Body of pancreas (tissue), 4 donors: Measurements from ENCODE around the gene TRIM3. TPM values are rescaled to one million over a fixed set of nuclear protein-coding genes. Genes with fewer than 3 reads are reported as not detected.

Source experiments
- ATAC-seq: fragments of 150-250 bp; one replicate; pipeline ENCODE4 v1.9.1; 2016
- DNase-seq, 4 donors: peaks; one replicate each; pipeline ENCODE4 v3.0.0-alpha.2; 2019
- H3K27ac ChIP-seq, 4 donors: fragments of 200-600 bp; sonication (generic); 1 replicate in 3 of 4; 2 replicates in 1 of 4; pipeline versions ENCODE4 v1.5.1 to v1.6.1; 2016 to 2019; ENCODE audit warnings: mild to moderate bottlenecking in 1 of 4, mixed read lengths in 1 of 4, moderate library complexity in 1 of 4
- H3K27me3 ChIP-seq, 2 donors: fragments of 200-600 bp; sonication (generic); one replicate each; pipeline ENCODE4 v1.6.0; 2016; ENCODE audit warnings: mild to moderate bottlenecking in 1 of 2
- H3K36me3 ChIP-seq, 2 donors: fragments of 200-600 bp; sonication (generic); replicated peaks in 1 of 2; 2 replicates each; pipeline ENCODE4 v1.5.1; 2016; ENCODE audit warnings: low read depth in 2 of 2; ENCODE audit not compliant: insufficient read depth in 1 of 2
- H3K4me1 ChIP-seq: fragments of 200-600 bp; sonication (generic); one replicate; pipeline ENCODE4 v1.6.0; 2016
- H3K4me3 ChIP-seq, 2 donors: fragments of 200-600 bp; sonication (generic); 1 replicate in 1 of 2; 2 replicates in 1 of 2; pipeline ENCODE4 v1.5.1; 2016 to 2019
- H3K9me3 ChIP-seq, 3 donors: fragments of 200-600 bp; sonication (generic); 1 replicate in 2 of 3; 2 replicates in 1 of 3; pipeline ENCODE4 v1.5.1; 2016
- POLR2A ChIP-seq, 3 donors: fragments of 450-650 bp; IDR thresholded peaks; one replicate each; pipeline ENCODE4 v1.6.1; 2016; ENCODE audit warnings: antibody characterized with exemption in 3 of 3, mild to moderate bottlenecking in 2 of 3
- WGBS, 2 donors: methylation state at CpG; one replicate each; pipeline ENCODE4 v1.1.5; 2017; 5-methylcytosine and 5-hydroxymethylcytosine counted together
- intact Hi-C: fragments of 100-400 bp; cut with DNase I; formaldehyde crosslinking; loops from one replicate; pipeline ENCODE4 v1.15.1; 2023
- total RNA-seq, 2 donors: library from RNA; depleted of rRNA; stranded (reverse); fragments of >200 nt; gene quantifications; one replicate each; pipeline ENCODE4 v1.1.0, GENCODE V29; 2016
- TF ChIP-seq, protein P1 (sequence below), 7 experiments: fragments of 450-650 bp in 4 of 7; fragments of 200-600 bp in 3 of 7; sonication (generic) in 3 of 7; IDR thresholded peaks; one replicate each; pipeline ENCODE4 v1.5.1; 2016 to 2019; ENCODE audit warnings: antibody characterized with exemption in 7 of 7

The TRIM3 gene
- total RNA-seq, 2 donors from 2014 or later = 22.1 to 24.9 TPM

GRCh38 chr11:6469599-6469998 is 4.1 kb downstream of the TRIM3 start:
- intact Hi-C loops = no loop called here
- ATAC-seq = no peak
- H3K4me3 ChIP-seq = no peak overlapping the region
- H3K9me3 ChIP-seq = no peaks in the 10 kb centered on the region
- no peak overlapping the region for H3K27ac ChIP-seq
- 83 to 91% methylated on average over 1 of the region's 1 CpG for WGBS, 2 donors
- H3K27me3 ChIP-seq = no peaks in the 10 kb centered on the region
- no peaks in the 10 kb centered on the region for H3K36me3 ChIP-seq
- TF ChIP-seq POLR2A (IDR thresholded peaks at IDR 0.05) = no peak
- TF ChIP-seq, protein P1, sequence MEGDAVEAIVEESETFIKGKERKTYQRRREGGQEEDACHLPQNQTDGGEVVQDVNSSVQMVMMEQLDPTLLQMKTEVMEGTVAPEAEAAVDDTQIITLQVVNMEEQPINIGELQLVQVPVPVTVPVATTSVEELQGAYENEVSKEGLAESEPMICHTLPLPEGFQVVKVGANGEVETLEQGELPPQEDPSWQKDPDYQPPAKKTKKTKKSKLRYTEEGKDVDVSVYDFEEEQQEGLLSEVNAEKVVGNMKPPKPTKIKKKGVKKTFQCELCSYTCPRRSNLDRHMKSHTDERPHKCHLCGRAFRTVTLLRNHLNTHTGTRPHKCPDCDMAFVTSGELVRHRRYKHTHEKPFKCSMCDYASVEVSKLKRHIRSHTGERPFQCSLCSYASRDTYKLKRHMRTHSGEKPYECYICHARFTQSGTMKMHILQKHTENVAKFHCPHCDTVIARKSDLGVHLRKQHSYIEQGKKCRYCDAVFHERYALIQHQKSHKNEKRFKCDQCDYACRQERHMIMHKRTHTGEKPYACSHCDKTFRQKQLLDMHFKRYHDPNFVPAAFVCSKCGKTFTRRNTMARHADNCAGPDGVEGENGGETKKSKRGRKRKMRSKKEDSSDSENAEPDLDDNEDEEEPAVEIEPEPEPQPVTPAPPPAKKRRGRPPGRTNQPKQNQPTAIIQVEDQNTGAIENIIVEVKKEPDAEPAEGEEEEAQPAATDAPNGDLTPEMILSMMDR (IDR thresholded peaks at IDR 0.05) = no peak
- DNase-seq = no peak
- peaks cover 24% of the 10 kb centered on the region for H3K4me1 ChIP-seq

GRCh38 chr11:6468712-6469495 is 4.8 kb downstream of the TRIM3 start:
- Histone ChIP-seq H3K27me3 (no peaks in the 10 kb centered on the region), H3K36me3 (no peaks in the 10 kb centered on the region), H3K27ac (peak overlapping the region in 2 of 4 donors; percentile 1 to 20), H3K4me1 (peaks cover 19% of the 10 kb centered on the region), H3K9me3 (no peaks in the 10 kb centered on the region), H3K4me3 (no peak overlapping the region)
- intact Hi-C loops = no loop called here
- TF ChIP-seq, protein P1 (IDR thresholded peaks at IDR 0.05) = no peak
- peak in 2 of 3 donors; percentile 15 to 19 for TF ChIP-seq POLR2A (IDR thresholded peaks at IDR 0.05)
- ATAC-seq (peak; percentile 38), DNase-seq (peak; percentile 69 to 86 (median 82))
- WGBS, 2 donors = 43 to 48% methylated on average over 6 of the region's 6 CpGs

- H3K27ac ChIP-seq = peak overlapping the region in 3 of 4 donors; percentile 21 to 59 (median 58)
- H3K4me1 ChIP-seq = peaks cover 13% of the 10 kb centered on the region
- intact Hi-C loops = no loop called here
- 68 to 85% methylated on average over 1 of the region's 1 CpG for WGBS, 2 donors
- ATAC-seq = no peak
- H3K9me3 ChIP-seq = no peaks in the 10 kb centered on the region
- DNase-seq = no peak
- peaks cover 13 to 16% of the 10 kb centered on the region in 2 donors for H3K36me3 ChIP-seq
- no peak overlapping the region for H3K4me3 ChIP-seq
- TF ChIP-seq POLR2A (IDR thresholded peaks at IDR 0.05) = no peak
- TF ChIP-seq, protein P1 (IDR thresholded peaks at IDR 0.05) = no peak
- H3K27me3 ChIP-seq = no peaks in the 10 kb centered on the region
Observed at GRCh38 chr11:6459099-6459450, 14.7 kb downstream of the TRIM3 start.

GRCh38 chr11:6458352-6459098 is 15.2 kb downstream of the TRIM3 start:
- Histone ChIP-seq H3K36me3 (peaks cover 13 to 16% of the 10 kb centered on the region in 2 donors), H3K9me3 (no peaks in the 10 kb centered on the region), H3K27ac (peak overlapping the region in 3 of 4 donors; percentile 41 to 59 (median 58)), H3K4me1 (peaks cover 13% of the 10 kb centered on the region), H3K27me3 (no peaks in the 10 kb centered on the region), H3K4me3 (no peak overlapping the region)
- WGBS, 2 donors = 45 to 57% methylated on average over 2 of the region's 2 CpGs
- DNase-seq = peak in 3 of 4 donors; percentile 26 to 54 (median 38)
- TF ChIP-seq POLR2A (IDR thresholded peaks at IDR 0.05) = no peak
- TF ChIP-seq, protein P1 (IDR thresholded peaks at IDR 0.05) = no peak
- ATAC-seq = peak; percentile 86
- intact Hi-C loops = no loop called here
